K562 (cell line): ENCODE results near the gene COL20A1. TPM values are rescaled to one million over a fixed set of nuclear protein-coding genes. Genes with fewer than 3 reads are reported as not detected.

Source experiments
- ATAC-seq: fragments of 200-7000 bp; cut with Tn5 transposase; 3 replicates; pipeline ENCODE4 v1.9.1; 2020; ENCODE audit warnings: moderate library complexity
- BruUV-seq: library from RNA; stranded (reverse); fragments of 400-500 nt; replicated peaks from 2 replicates; lab custom pipeline; 2021; lab: Mats Ljungman, UMichigan
- CTCF ChIA-PET: fragments of 300-600 bp; formaldehyde crosslinking; extraction: SDS; loops from one replicate; lab custom pipeline; 2021; ENCODE audit warnings: low intra/inter-chr PET ratio; lab: Yijun Ruan, JAX
- POLR2A ChIA-PET: fragments of 300-600, 350-650 bp; sonication (Branson Sonifier 250); formaldehyde crosslinking; extraction: SDS; loops from one replicate; lab custom pipeline; 2021; ENCODE audit warnings: antibody characterized with exemption, inconsistent platforms; lab: Yijun Ruan, JAX
- DNase-seq, 4 experiments: peaks; one replicate each; pipeline versions ENCODE4 v3.0.0 to v3.0.0-alpha.2; 2011 to 2018; ENCODE audit warnings: low spot score in 3 of 4, mixed read lengths in 3 of 4; ENCODE audit errors: extremely low read depth in 1 of 4
- FAIRE-seq: peaks from 2 replicates; lab custom pipeline; 2011; peaks lifted over from hg19 to GRCh38; lab: Jason Lieb, UNC
- H2AFZ ChIP-seq: 2 replicates; pipeline ENCODE4 v1.6.0; 2011; ENCODE audit warnings: low read depth, low read length, control low read depth, inconsistent platforms
- H3K27ac ChIP-seq: fragments of 200-600 bp; 3 replicates; pipeline ENCODE4 v1.8.0; 2011; ENCODE audit warnings: low read depth, mild to moderate bottlenecking, control low read depth, inconsistent platforms, low read length, moderate library complexity, mixed read lengths; ENCODE audit errors: extremely low read depth
- H3K27me3 ChIP-seq, 2 experiments: fragments of 300-600 bp in 1 of 2; 2 replicates in 1 of 2; 3 replicates in 1 of 2; pipeline versions ENCODE4 v1.6.0 to v1.8.0; 2011; ENCODE audit warnings: inconsistent platforms in 2 of 2, low read length in 2 of 2, mild to moderate bottlenecking in 1 of 2, mixed read lengths in 1 of 2, moderate library complexity in 1 of 2; ENCODE audit not compliant: control insufficient read depth in 2 of 2, insufficient read depth in 2 of 2
- H3K36me3 ChIP-seq: fragments of 300-600 bp; 3 replicates; pipeline ENCODE4 v1.8.0; 2011; ENCODE audit warnings: mild to moderate bottlenecking, low read length, inconsistent platforms; ENCODE audit not compliant: control insufficient read depth, insufficient read depth
- H3K4me1 ChIP-seq, 2 experiments: fragments of 200-600 bp in 1 of 2; replicated peaks in 1 of 2; 2 replicates in 1 of 2; 3 replicates in 1 of 2; pipeline versions ENCODE4 v1.5.1 to v1.8.0; 2011; ENCODE audit warnings: inconsistent platforms in 2 of 2, low read length in 2 of 2, mild to moderate bottlenecking in 1 of 2, mixed read lengths in 1 of 2, moderate library complexity in 1 of 2; ENCODE audit not compliant: control insufficient read depth in 2 of 2, insufficient read depth in 2 of 2
- H3K4me2 ChIP-seq: 2 replicates; pipeline ENCODE4 v1.6.1; 2011; ENCODE audit warnings: low read length, control low read depth, inconsistent platforms, mixed read lengths; ENCODE audit not compliant: insufficient read depth
- H3K4me3 ChIP-seq: fragments of 200-600 bp; sonication (generic), shearing (Covaris generic); 2 replicates; pipeline ENCODE4 v1.5.1; 2016; ENCODE audit warnings: control low read depth, inconsistent platforms
- H3K79me2 ChIP-seq: fragments of 200-600 bp; 3 replicates; pipeline ENCODE4 v1.8.0; 2011; ENCODE audit warnings: low read length, inconsistent platforms; ENCODE audit not compliant: control insufficient read depth, insufficient read depth
- H3K9ac ChIP-seq, 2 experiments: 2 replicates each; pipeline versions ENCODE4 v1.6.0 to v1.6.1; 2011; ENCODE audit warnings: low read depth in 2 of 2, low read length in 2 of 2, control low read depth in 1 of 2, inconsistent platforms in 1 of 2, mild to moderate bottlenecking in 1 of 2, mixed read lengths in 1 of 2; ENCODE audit not compliant: insufficient read depth in 1 of 2
- H3K9me1 ChIP-seq: one replicate; pipeline ENCODE4 v1.6.0; 2011; ENCODE audit warnings: inconsistent platforms, mild to moderate bottlenecking, low read length, moderate library complexity; ENCODE audit not compliant: control insufficient read depth, insufficient read depth
- H3K9me3 ChIP-seq: replicated peaks from 2 replicates; pipeline ENCODE4 v1.5.1; 2011; ENCODE audit warnings: low read depth, low read length, inconsistent platforms; ENCODE audit not compliant: control insufficient read depth, insufficient read depth
- H4K20me1 ChIP-seq: replicated peaks from 2 replicates; pipeline ENCODE4 v1.6.1; 2011; ENCODE audit warnings: low read length, inconsistent platforms, mixed read lengths; ENCODE audit not compliant: control insufficient read depth, insufficient read depth
- CXXC5 ChIP-seq: fragments of 250-450 bp; sonication (Bioruptor Pico); IDR thresholded peaks from 2 replicates; pipeline ENCODE4 v1.8.0; 2022; ENCODE audit warnings: inconsistent platforms, mild to moderate bottlenecking, moderate library complexity
- DMBX1 ChIP-seq: fragments of 250-450 bp; sonication (Bioruptor Pico); IDR thresholded peaks from 2 replicates; pipeline ENCODE4 v1.8.0; 2022; ENCODE audit warnings: inconsistent platforms, mild to moderate bottlenecking, moderate library complexity, borderline replicate concordance
- ESRRA ChIP-seq: fragments of 450-650 bp; IDR thresholded peaks from 2 replicates; pipeline ENCODE4 v1.6.1; 2014; ENCODE audit warnings: low read depth, mild to moderate bottlenecking, moderate library complexity, borderline replicate concordance
- FOXA1 ChIP-seq: fragments of 450-650 bp; IDR thresholded peaks from 2 replicates; pipeline ENCODE4 v1.6.1; 2016; ENCODE audit warnings: mild to moderate bottlenecking, borderline replicate concordance
- POLR2A ChIP-seq: fragments of 450-650 bp; conservative IDR thresholded peaks from 2 replicates; pipeline ENCODE4 v1.6.1; 2016
- RB1 ChIP-seq: fragments of 450-650 bp; IDR thresholded peaks from 2 replicates; pipeline ENCODE4 v1.6.1; 2017; ENCODE audit warnings: low read depth, mild to moderate bottlenecking
- SNRNP70 ChIP-seq: fragments of 200-400 bp; formaldehyde crosslinking; optimal IDR thresholded peaks from 2 replicates; pipeline ENCODE3; 2017; ENCODE audit warnings: low read depth, low read length
- TFAM ChIP-seq: fragments of 250-450 bp; sonication (Bioruptor Pico); conservative IDR thresholded peaks from 2 replicates; pipeline ENCODE4 v1.5.0; 2021; ENCODE audit warnings: mild to moderate bottlenecking, moderate library complexity
- ZNF436 ChIP-seq: fragments of 250-450, 450-650 bp; sonication (Bioruptor Pico); formaldehyde crosslinking; IDR thresholded peaks from 2 replicates; pipeline ENCODE4 v1.7.0; 2020; ENCODE audit warnings: mild to moderate bottlenecking
- ZNF518B ChIP-seq: fragments of 250-450 bp; sonication (Bioruptor Pico); IDR thresholded peaks from 2 replicates; pipeline ENCODE4 v1.5.0; 2021; ENCODE audit warnings: mild to moderate bottlenecking, moderate library complexity
- ZNF639 ChIP-seq, 2 experiments: fragments of 200-800 bp in 1 of 2; sonication (Bioruptor generic) in 1 of 2; sonication (generic) in 1 of 2; formaldehyde crosslinking in 1 of 2; IDR thresholded peaks in 1 of 2; conservative IDR thresholded peaks in 1 of 2; 2 replicates each; pipeline versions ENCODE4 v1.5.0 to v1.6.1; 2016 to 2020; ENCODE audit warnings: missing compliant biosample characterization in 1 of 2, missing genetic modification characterization in 1 of 2, missing genetic modification reagents in 1 of 2
- ZNF668 ChIP-seq: fragments of 250-450 bp; sonication (Bioruptor Pico); IDR thresholded peaks from 2 replicates; pipeline ENCODE4 v1.8.0; 2022; ENCODE audit warnings: mild to moderate bottlenecking, inconsistent platforms
- WGBS: fragments of 100-300 bp; shearing (Covaris generic); methylation state at CpG from one replicate; pipeline ENCODE4 v1.1.6; 2016; ENCODE audit warnings: low coverage, mixed read lengths; ENCODE audit not compliant: insufficient coverage; ENCODE audit errors: missing lambda C conversion rate; 5-methylcytosine and 5-hydroxymethylcytosine counted together
- in situ Hi-C: fragments of 300-500 bp; cut with MboI; formaldehyde crosslinking; loops from 4 replicates; pipeline ENCODE4 v1.15.0; 2018; ENCODE audit warnings: inconsistent platforms, mixed read lengths
- intact Hi-C: fragments of 100-400 bp; cut with micrococcal nuclease; formaldehyde crosslinking; loops from 2 replicates; pipeline ENCODE4 v1.14.2; 2022
- polyA plus RNA-seq, 8 experiments: library from polyadenylated mRNA; depleted of rRNA in 4 of 8; stranded (reverse) in 5 of 8; unstranded in 3 of 8; fragments of >200 nt; fragmentation: Nextera tagmentation in 2 of 8; fragmentation: Illumina TruSeq in 1 of 8; extraction: Ambion mirVana in 2 of 8; extraction: Trizol in 1 of 8; gene quantifications; 2 replicates each; pipeline versions ENCODE4 v1.2.1 to v1.2.3, GENCODE V29; 2011 to 2014; ENCODE audit warnings: inconsistent platforms in 1 of 8, missing spikeins in 1 of 8
- total RNA-seq, 7 experiments: library from RNA; depleted of rRNA in 6 of 7; stranded (reverse); fragments of >200 nt in 6 of 7; fragmentation: Illumina TruSeq in 2 of 7; extraction: Trizol in 2 of 7; gene quantifications; 2 replicates each; pipeline versions ENCODE4 v1.2.1 to v1.2.3, GENCODE V29; 2011 to 2021; ENCODE audit warnings: low replicate concordance in 1 of 7
- TF ChIP-seq, protein P1 (sequence below): fragments of 250-450 bp; sonication (Bioruptor Pico); IDR thresholded peaks from 2 replicates; pipeline ENCODE4 v1.8.0; 2022; ENCODE audit warnings: inconsistent platforms, mild to moderate bottlenecking, moderate library complexity, borderline replicate concordance
- TF ChIP-seq, protein P2 (sequence below): fragments of 450-650 bp; formaldehyde crosslinking; IDR thresholded peaks from 2 replicates; pipeline ENCODE4 v1.4.0; 2022; ENCODE audit warnings: missing genetic modification characterization

COL20A1 gene
- total and polyA plus RNA-seq, 9 of the 15 experiments (the other 6 are each of a cell fraction or from before 2014, with no cell fraction given), result not detected

DNA sequence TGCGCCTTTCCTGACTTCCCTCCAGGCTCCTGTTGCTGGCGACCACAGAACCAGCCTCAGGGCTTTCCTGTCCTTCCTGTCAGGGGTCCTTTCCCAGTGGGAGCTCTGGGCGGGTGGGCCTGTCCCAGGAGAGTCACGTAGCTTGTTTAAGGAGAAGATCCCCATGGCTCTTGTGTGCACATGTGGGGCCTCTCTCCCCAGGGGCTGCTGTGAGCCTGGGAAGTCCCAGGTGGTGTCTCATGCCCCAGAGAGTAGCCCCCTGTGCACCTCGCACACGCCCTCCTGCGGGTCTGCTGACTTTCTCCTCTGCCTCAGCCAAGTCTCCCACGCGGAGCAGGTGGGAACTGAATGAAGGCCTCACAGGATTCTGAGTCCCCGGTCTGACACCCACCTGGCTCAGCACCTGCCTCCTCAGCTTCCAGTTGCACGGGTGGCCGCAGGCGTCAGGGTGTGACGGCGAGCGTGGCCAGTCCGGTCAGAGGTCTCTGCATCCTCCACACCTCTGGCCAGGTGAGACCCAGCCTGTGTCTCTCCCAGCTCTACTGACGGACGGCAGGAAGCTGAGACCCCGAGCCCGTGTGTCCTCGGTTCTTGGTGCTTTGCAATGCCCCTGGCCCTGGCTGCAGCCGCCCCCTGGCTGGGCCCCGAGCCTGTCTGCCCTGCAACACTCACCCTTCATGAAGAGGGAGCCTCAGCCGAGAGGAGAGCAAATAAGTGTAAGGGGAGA is 33.1 kb upstream of the COL20A1 start:
- POLR2A ChIA-PET, result interaction anchor here (0.7 kb wide), 1 partner anchor 11 kb away, joined by 3 read pairs; no protein-coding TSS in a partner anchor
- no peak overlapping the region for H3K4me2 ChIP-seq
- no peaks in the 10 kb centered on the region for H3K9me3 ChIP-seq
- no peak for ATAC-seq
- H3K4me1 ChIP-seq, result peaks cover 11 to 28% of the 10 kb centered on the region in 2 experiments
- H3K27ac ChIP-seq, result no peak overlapping the region
- FAIRE-seq, result no peak
- no peaks in the 10 kb centered on the region for H3K36me3 ChIP-seq
- in situ Hi-C loops (no loop called here), intact Hi-C loops (no loop called here)
- no peaks in the 10 kb centered on the region for H3K79me2 ChIP-seq
- DNase-seq, result no peak
- peaks cover 36 to 76% of the 10 kb centered on the region in 2 experiments; a peak in 4 of 5 replicates for H3K27me3 ChIP-seq
- no peak overlapping the region for H3K4me3 ChIP-seq
- WGBS, result 7% methylated on average over 25 of the region's 25 CpGs
- BruUV-seq, result no TSS peak
- CTCF ChIA-PET, result interaction anchor here (0.5 kb wide), 1 partner anchor 882 kb away, joined by 3 read pairs; no protein-coding TSS in a partner anchor
- 0 out of 2 replicates have a peak, but pooled peaks cover 11% of the 10 kb centered on the region for H4K20me1 ChIP-seq
- H2AFZ ChIP-seq, result no peak overlapping the region
- no peaks in the 10 kb centered on the region for H3K9me1 ChIP-seq
- H3K9ac ChIP-seq, result no peak overlapping the region
- TF ChIP-seq ZNF436 (CRISPR knock-in tag), result no peak
- TF ChIP-seq ZNF639 (CRISPR knock-in tag; conservative IDR thresholded peaks at IDR 0.05 in 1 of 2, IDR thresholded peaks at IDR 0.05 in 1 of 2), result no peak
- TF ChIP-seq TFAM, result no peak
- no peak for TF ChIP-seq CXXC5 (CRISPR knock-in tag)
- no peak for TF ChIP-seq ESRRA
- no peak for TF ChIP-seq POLR2A
- no peak for TF ChIP-seq FOXA1
- no peak for TF ChIP-seq DMBX1 (CRISPR knock-in tag)
- no peak for TF ChIP-seq ZNF518B (CRISPR knock-in tag)
- TF ChIP-seq, protein P1, sequence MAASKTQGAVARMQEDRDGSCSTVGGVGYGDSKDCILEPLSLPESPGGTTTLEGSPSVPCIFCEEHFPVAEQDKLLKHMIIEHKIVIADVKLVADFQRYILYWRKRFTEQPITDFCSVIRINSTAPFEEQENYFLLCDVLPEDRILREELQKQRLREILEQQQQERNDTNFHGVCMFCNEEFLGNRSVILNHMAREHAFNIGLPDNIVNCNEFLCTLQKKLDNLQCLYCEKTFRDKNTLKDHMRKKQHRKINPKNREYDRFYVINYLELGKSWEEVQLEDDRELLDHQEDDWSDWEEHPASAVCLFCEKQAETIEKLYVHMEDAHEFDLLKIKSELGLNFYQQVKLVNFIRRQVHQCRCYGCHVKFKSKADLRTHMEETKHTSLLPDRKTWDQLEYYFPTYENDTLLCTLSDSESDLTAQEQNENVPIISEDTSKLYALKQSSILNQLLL (CRISPR knock-in tag), result no peak
- no peak for TF ChIP-seq SNRNP70
- no peak for TF ChIP-seq ZNF668
- TF ChIP-seq RB1, result no peak
- TF ChIP-seq, protein P2, sequence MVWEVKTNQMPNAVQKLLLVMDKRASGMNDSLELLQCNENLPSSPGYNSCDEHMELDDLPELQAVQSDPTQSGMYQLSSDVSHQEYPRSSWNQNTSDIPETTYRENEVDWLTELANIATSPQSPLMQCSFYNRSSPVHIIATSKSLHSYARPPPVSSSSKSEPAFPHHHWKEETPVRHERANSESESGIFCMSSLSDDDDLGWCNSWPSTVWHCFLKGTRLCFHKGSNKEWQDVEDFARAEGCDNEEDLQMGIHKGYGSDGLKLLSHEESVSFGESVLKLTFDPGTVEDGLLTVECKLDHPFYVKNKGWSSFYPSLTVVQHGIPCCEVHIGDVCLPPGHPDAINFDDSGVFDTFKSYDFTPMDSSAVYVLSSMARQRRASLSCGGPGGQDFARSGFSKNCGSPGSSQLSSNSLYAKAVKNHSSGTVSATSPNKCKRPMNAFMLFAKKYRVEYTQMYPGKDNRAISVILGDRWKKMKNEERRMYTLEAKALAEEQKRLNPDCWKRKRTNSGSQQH (CRISPR knock-in tag), result no peak
